HG03135 (cell line): Measurements from ENCODE around the gene SPATA21.
"Not testable (repeated sequence)": the region's sequence is repeated elsewhere in the genome, so short reads cannot be mapped to it uniquely, and the experiment has no call there.

Experiments
- ATAC-seq: cut with Tn5 transposase; IDR thresholded peaks from one replicate; pipeline ENCODE4 v1.9.1; 2021; ENCODE audit warnings: mild to moderate bottlenecking, moderate library complexity; ENCODE audit not compliant: unreplicated experiment

SPATA21 gene, protein sequence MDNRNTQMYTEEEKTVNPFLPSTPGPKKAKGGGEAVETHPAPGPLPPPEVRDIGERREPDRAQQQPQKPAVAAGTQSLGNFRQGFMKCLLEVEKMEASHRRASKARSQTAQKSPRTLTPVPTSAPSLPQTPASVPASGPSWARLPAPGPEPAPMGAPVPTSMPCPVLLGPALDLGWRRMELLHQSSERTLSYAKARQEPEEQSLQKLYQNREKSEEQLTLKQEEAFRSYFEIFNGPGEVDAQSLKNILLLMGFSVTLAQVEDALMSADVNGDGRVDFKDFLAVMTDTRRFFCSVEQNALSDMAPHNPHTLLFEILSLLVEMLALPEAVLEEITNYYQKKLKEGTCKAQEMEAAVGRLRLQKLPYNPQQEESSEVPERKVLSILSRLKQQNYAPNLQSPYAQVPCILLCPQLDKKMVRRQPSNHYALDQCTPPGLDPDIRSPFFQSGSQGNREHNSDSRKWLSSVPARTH

DNA sequence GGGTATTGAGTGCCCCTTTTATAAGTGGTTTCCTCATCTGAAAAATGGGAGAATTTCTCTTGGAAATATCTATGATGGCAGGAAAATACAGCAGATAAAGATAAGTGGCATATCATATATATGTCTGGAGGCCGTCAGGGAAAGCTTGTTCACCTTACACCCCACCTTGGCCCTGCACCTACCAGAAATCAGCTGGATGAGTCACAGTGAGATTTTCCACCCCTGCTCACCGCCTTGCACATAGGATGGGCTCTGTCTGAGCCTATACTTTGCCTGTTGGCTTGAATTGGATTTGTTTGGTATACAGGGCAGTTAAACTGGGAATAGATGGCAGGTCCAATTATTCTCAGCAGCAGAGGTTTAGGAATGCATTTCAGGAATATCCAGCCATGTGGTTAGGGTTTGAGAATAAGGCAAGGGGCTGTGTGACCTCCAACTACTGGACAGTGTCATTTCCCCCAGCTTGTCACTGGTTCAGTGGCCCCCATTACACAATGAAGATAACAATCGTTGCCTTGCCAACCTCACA is at the start of gene SPATA21:
SPATA21 (minus strand) TSS at position 479 of the 529 bp plus-strand sequence. CDS start 6,053 bp downstream, outside the sequence.
- ATAC-seq, result no peak

DNA sequence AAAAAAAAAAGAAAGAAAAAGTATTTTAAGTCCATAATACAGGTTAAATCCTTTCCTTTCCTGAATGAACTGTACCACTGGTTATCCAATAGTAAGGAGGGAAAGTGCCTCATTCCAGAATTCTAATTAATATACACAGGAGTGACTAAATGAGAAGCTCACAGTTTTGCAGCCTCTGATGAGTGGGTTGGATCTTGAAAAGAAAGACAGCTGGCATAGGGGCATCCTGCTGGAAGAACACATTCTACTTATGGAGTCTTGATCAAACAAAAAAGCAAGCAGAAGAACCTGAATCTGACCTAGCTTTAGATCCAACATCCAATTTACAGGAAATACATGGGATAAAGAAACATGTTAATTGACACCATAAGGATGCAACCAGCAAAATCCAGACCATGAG is 49.8 kb upstream of the SPATA21 start:
- ATAC-seq, result not testable (repeated sequence)

DNA sequence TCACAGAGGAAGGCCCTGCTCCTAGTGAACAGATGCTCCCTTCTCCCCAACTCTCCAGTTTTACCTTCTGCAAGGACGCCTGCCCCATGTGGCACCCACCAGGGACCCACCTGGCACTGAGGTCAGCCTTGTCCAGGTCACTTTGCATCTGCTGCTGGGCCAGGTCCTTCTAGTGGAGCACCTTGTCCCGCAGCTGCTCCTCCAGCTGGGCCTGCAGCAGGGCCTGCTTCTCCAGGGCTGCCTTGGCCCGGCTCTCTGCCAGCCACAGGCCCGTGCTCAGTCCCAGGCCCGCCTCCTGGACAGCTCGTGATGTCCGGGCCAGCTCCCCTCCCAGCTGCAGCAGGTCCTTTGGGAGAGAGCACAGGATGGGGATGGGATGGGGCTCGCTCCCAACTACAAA is 49.1 kb upstream of the SPATA21 start:
- not testable (repeated sequence) for ATAC-seq

DNA sequence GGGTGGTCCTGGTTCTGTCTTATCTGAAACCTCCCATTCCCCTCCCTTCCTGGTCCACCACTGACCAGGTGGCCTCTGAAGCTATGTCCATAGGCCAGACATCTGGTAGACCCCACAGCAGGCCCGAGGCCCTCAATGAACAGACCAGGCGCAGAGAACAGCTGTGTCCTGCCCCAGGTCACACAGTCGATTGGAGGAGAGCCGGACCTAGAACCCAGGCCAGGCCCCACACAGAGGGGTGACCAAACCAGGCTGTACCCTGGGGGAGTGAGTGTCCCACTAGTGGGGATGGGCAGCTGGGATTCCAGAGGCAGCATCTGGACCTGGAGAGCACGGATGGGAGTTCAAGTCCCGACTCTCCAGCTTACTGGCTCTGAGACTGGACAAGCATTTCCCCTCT is 47.7 kb upstream of the SPATA21 start:
- no peak for ATAC-seq

DNA sequence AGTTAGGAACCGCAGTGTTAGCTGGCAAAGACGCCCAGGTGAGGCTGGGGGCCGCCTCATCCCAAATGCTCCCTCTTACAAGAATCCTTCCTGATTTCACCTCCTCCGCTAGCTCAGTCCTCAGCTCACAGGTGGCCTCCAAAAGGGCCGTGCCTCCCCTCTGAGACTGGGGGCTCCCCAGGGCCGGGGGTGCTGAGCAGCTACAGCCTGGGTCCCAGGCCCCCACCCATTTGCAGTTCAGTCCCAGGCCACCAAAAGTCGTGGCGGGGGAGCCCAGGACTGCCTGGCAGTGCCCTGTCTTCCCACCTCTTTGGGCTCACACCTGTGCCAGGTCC is 47.2 kb upstream of the SPATA21 start:
- ATAC-seq, result no peak

DNA sequence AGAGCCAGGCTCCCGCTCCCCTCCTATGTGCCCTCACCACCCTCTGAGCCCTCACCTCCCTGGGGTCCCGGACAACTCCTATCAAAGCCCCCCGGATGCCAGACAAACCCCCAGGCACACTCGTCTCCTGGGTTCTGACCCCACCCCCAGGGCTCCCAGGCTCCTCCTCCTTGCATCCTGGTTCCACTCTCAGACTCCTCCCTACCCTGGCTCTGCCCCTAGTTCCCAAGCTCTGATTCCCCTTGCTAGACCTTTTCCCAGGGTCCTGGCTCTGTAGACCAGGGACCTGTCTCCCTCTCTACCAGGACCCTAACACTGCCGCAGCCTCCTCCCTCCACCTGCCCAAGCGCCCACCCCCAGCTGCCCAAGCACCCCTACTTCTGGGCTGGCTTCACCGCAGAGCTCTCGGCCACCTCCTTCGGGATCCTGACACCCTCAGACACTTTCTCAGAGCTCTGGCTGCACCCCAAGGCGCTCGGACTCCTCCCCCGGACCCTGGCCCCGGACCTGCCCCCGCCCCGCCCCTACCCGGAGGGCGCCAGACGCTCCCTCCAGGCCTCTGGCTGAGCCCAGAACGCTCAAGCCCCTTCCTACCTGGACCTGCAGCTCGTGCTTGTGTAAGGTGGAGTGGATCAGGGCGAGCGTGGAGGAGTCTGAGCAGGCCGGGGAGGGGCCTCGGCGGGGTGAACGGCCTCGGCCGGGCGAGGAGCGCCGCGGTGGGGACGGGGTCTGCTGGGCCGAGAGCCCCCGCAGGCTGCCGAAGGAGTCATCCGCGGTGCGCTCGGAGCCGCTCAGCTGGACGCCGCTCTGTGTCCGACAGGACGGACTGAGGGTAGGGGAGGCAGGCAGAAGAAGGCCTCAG is 46.6 kb upstream of the SPATA21 start:
- ATAC-seq, result not testable (repeated sequence)

DNA sequence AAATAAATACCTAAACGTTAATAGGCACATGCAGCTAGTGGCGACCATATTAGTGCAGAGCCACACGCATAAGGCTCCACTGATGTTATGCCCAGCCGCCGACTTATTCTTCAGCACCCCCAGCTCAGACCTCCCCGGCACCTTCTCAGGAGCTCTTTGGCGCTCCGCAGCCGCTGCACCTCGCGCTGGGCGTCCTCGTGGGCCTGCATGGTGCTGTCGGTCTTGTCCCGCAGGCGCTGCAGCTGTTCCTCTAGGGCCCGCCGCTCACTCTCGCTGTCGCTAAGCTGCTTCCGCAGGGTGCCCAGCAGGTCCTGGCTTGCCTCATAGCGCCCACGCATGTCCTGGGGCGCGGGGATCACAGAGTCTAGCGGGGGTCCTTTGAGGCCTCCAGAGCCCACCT is 45.9 kb upstream of the SPATA21 start:
- ATAC-seq, result not testable (repeated sequence)

DNA sequence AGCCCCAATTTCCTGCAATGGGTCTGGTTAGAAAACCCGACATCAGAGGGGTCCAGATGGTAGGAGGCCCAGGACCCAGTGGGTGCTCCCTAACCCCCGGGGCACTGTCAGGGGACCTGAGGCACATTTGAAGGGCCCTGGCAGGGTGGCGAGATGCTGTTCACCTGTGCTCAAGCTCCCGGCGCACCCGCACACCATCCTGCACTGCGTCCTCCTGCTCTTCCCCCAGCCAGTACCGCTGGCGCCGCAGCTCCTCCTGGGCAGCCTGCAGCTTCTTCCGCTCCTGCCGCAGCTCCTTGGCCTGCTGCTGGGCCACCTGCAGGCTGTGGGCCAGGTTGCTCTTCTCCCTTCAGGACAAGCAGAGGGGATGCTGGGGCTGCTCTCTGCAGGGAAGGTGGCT is 40.9 kb upstream of the SPATA21 start:
- no peak for ATAC-seq

DNA sequence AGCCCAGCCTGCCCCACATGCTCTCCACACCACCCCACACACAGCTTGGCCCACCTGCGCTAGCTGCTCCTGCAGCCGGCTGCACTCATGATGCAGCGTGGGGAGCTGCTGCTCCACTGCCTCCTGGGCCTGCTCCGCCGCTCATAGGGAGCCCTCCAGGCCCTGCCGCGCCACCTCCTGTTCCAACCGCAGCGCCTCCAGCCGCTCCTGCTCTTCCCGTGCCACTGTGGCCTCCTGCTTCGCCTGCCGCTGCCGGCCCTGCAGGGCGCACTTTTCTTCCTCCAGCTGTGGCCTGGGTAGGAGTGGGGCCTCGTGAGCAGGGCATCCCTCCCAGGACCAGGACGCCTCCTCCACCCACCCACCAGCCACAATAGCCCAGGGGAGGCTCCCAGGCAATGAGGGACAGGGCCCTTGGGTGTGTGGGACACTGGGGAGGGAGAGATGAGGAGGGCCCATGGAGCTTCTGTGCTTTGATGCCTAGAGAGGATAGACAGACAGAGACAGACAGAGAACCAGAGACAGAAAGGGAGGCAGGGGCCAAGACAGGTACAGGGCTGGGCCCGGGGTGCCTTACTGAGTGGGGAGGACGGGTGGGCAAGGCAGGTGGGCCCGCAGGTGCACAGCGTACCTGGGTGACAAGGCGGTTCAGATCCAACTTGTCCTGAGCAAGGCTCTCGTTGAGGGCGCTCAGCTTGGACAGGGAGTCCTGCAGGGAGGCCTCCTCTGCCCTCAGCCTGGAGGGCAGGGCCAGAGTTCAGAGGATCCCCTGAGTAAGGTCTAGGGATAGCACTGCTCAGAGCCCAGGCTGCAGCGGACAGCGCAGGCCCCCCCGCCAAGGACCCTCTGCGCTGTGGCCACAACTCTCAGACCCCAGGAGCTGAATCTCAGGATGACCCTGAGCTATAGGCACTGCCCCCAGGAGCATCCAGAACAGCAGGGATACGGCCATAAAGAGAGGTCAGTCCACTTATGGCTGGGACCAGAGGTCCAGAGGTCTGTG is 38.8 kb upstream of the SPATA21 start:
- not testable (repeated sequence) for ATAC-seq

DNA sequence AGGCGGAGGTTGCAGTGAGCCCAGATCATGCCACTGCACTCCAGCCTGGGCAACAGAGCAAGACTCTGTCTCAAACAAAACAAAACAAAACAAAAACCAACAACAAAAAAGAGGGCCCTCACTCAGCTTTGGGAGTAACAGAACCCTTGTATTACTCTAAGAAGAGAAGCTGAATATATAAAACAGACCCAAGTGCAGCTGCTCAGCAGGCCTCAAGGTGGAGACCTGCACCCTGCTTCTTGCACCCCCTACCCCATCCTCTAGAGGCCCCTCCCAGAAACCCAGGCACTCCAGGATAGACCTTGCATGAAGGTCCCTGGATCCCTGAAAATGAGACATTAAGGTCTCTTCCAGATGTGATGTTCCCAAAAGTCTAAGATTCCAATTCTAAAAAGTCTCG is 37.7 kb upstream of the SPATA21 start:
- not testable (repeated sequence) for ATAC-seq

DNA sequence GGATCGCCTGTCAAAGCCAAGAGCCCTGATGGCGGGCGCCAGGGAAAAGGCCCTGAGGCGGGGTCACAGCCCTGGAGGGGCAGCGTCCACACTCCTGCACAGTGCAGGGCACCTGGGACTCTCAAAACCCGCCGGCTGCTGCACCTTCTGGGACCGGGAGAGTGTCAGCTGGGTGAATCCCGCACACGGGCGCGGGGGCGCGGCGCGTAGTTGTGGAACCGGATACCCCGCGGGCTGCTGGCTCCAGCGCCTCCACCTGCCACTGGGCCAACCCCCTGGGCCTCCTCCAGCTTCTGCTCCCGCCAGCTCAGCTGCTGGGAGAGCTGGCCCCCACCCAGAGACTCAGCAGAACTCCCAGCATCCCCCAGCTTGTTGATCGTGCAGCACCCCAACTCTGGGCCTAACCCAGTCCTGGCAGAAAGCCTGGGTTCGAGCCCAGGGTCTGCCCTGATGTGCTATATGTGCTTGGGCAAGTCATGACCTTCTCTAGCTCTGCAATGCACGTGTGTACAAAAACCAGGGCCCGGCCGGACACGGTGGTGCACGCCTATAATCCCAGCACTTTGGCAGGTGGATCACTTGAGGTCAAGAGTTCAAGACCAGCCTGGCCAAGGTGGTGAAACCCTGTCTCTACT is 37.1 kb upstream of the SPATA21 start:
- no peak for ATAC-seq

DNA sequence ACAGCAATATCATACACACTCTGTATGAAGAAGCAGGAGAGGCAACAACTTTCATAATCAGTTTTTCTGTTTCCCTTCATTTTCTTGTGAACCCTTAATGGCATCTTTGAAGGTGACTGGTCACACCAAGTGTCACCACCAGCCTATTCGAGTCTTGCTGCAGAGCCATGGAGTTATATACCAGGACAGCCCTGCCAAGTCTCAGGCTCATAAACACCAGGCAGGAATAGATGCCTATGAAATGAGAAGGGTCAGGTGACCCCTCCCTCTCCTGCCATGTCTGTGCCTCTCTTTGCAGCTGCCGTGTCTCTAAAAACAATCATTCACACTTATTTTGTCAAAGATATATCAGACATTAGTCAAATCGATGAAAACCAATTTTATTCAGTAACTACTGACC is 31.3 kb upstream of the SPATA21 start:
- no peak for ATAC-seq

DNA sequence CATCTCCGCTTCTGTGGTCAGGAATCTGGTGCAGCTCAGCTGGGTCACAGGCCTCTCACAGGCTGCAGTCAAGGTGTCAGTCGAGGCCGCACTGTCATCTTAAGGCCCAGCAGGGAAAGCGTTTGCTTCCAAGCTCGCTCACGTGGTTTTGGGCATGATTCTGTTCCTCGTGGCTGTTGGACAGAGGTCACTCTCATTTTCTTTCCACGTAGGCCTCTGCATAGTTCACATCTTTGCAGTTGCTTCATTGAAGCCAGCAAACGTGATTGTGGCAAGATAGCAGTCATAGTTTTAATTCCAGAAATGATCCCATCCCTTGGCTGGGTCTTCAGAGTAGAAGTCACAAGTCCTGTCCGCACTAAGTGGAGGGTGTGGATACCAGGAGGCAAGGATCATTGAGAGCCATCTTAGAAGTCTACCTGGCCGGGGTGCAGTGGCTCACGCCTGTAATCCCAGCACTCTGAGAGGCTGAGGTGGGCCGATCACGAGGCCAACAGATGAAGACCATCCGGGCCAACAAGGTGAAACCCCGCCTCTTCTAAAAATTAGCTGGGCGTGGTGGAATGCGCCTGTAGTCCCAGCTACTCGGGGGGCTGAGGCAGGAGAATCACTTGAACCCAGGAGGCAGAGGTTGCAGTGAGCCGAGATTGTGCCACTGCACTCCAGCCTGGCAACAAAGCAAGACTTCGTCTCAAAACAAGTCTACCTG is 27.8 kb upstream of the SPATA21 start:
- no peak for ATAC-seq

DNA sequence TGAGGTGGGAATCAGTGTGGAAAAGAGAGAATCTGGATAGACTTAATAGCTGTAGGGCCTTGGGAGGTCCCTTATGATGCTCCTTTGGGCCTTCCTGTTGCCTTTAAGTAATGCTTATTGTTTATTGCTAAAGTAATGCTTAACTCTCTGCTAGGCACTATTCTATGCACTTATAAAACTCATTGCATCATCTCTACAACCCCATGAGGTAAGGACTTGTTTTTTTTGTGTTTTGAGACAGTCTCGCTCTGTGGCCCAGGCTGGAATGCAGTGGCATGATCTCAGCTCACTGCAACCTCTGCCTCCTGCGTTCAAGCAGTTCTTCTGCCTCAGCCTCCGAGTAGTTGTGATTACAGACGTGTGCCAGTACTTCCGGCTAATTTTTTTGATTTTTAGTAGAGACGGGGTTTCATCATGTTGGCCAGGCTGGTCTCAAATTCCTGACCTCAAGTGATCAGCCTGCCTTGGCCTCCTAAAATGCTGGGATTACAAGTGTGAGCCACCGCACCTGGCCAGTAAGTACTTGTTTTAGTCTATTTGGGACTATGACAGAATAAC is 25.6 kb upstream of the SPATA21 start:
- no peak for ATAC-seq

DNA sequence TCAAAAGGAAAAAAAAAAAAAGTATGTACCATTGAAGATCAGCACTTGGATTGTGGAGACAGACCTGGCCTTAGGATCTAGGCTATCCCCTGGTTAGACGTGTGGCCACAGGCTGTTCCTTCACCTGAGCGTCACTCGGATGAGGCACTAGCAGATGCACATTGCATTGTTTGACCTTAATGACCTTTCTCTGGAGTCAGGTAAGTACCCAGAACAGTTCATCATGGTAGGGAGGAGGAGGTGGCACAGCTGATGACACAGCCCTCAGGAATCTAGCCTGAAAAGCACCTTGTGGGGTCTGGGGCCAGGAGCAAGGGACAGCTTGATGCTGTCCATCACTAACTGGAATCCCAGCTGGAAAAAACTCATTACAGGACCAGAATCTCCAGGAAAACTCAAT is 24.5 kb upstream of the SPATA21 start:
- no peak for ATAC-seq

DNA sequence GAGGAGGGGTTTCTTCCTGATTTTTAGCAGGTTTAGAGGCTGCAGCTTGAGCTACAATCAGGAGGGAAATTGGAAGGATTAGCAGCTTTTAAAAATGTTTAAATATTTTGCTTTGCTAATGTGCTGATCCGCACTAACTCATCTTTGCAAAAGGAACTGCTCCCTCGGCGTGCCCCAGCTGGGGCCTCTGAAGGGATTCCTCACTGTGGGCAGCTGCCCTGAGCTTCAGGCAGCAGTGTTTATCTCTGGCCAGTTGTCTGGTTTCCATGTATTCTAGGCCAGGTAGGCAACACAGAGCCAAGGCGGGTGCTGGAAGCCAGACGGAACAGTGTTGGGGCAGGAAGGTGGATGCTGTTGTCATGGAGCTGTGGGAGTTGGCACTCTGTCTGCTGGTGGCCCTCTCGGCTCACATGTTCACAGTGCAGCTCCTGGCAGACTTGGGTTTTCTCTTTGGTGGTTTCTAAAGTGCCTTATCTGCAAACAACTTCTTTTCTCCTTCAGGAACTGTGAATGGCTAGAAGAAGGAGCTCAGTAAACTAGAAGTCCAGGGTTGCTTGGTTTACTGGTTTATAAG is 22.2 kb upstream of the SPATA21 start:
- ATAC-seq, result no peak

DNA sequence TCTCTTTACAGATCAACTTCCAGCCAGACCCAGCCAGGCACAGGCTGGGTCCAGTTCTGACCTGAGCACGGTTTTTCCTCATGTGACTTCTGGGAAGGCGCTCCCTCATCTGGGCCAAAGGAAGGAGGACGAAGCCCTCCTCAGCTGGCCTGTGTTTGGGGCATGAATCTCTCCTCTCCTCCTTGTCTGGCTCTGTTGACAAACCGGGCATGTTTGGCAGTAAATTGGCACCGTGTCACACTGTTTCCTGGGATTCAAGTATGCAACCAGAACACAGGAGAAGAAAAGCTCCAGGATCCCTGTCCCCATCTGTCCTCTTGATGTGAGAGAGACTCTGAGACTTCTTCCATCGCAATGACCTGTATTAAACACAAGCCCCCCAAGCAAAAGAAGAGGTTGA is 21.6 kb upstream of the SPATA21 start:
- no peak for ATAC-seq

DNA sequence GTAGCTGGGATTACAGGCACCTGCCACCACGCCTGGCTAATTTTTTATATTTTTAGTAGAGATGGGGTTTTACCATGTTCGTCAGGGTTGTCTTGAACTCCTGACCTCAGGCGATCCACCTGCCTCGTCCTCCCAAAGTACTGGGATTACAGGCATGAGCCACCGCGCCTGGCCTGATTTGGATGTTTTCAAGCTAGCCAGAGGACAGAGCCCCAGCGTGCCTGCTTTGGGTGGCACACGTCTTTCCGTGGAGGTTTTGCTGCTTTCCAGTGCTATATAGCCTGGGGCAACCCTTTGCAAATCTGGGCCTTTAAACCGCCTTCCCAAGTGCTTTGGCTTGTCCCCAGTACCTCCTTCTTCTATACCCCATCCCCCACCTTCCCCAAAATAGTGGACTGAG is 18.9 kb upstream of the SPATA21 start:
- ATAC-seq, result not testable (repeated sequence)

DNA sequence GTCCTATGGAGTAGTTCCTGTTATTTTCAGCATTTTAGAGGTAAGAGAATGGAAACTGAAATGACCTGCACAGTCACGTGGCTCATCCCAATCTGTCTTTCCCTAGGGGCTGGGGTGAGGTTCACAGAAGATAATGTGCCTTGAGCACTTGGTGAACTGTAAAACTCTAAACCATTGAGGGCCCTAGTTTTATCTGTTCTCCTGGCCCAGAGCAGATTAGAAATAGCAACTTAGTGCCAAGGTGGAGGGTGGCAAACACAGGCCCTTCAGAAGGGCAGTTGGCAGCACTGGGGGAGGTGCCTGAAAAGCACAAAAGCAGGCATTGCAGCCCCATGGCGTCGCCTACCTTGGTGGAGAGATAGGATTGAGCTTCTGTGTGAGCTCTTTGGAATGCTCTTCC is 17.7 kb upstream of the SPATA21 start:
- not testable (repeated sequence) for ATAC-seq
